HepG2 (cell line): ENCODE results near the gene RALB. TPM values are rescaled to one million over a fixed set of nuclear protein-coding genes. Genes with fewer than 3 reads are reported as not detected.

Experiments
- CHD2 ChIP-seq: IDR thresholded peaks from 2 replicates; pipeline ENCODE4 v1.6.1; 2011; ENCODE audit warnings: low read depth, low read length, improper control_type of control experiment
- E2F5 ChIP-seq: sonication (generic); formaldehyde crosslinking; conservative IDR thresholded peaks from 2 replicates; pipeline ENCODE4 v1.4.0; 2020; ENCODE audit warnings: missing genetic modification reagents
- ERF ChIP-seq: IDR thresholded peaks from 2 replicates; pipeline ENCODE4 v1.6.1; 2018; ENCODE audit warnings: missing biosample characterization, missing genetic modification reagents
- EZH2 ChIP-seq: conservative IDR thresholded peaks from 2 replicates; pipeline ENCODE4 v1.6.1; 2012; ENCODE audit warnings: mild to moderate bottlenecking, low read depth, low read length, moderate library complexity
- FOXO4 ChIP-seq: sonication (generic); formaldehyde crosslinking; conservative IDR thresholded peaks from 2 replicates; pipeline ENCODE4 v1.8.1; 2023; ENCODE audit warnings: missing genetic modification reagents
- GPBP1L1 ChIP-seq: sonication (generic); formaldehyde crosslinking; IDR thresholded peaks from 2 replicates; pipeline ENCODE4 v1.5.0; 2020; ENCODE audit warnings: mild to moderate bottlenecking, missing genetic modification reagents
- HMG20B ChIP-seq: conservative IDR thresholded peaks from 2 replicates; pipeline ENCODE4 v1.6.1; 2016; ENCODE audit warnings: missing genetic modification reagents, missing compliant biosample characterization
- HMGXB3 ChIP-seq: sonication (generic); formaldehyde crosslinking; IDR thresholded peaks from 2 replicates; pipeline ENCODE4 v1.4.0; 2020; ENCODE audit warnings: missing genetic modification reagents, borderline replicate concordance
- JUNB ChIP-seq: sonication (generic); formaldehyde crosslinking; IDR thresholded peaks from 2 replicates; pipeline ENCODE4 v1.8.0; 2022; ENCODE audit warnings: missing genetic modification reagents, mild to moderate bottlenecking, borderline replicate concordance
- MED13 ChIP-seq: sonication (generic); formaldehyde crosslinking; IDR thresholded peaks from 2 replicates; pipeline ENCODE4 v1.5.0; 2020; ENCODE audit warnings: missing genetic modification reagents
- NR2C2 ChIP-seq: sonication (generic); formaldehyde crosslinking; IDR thresholded peaks from 2 replicates; pipeline ENCODE4 v1.4.0; 2020; ENCODE audit warnings: missing genetic modification reagents, mild to moderate bottlenecking, moderate library complexity, borderline replicate concordance
- SYNCRIP ChIP-seq: fragments of 200-400 bp; formaldehyde crosslinking; IDR thresholded peaks from 2 replicates; pipeline ENCODE4 v1.6.1; 2018; ENCODE audit warnings: mild to moderate bottlenecking, low read depth, low read length; ENCODE audit not compliant: insufficient read depth
- WIZ ChIP-seq: sonication (generic); formaldehyde crosslinking; IDR thresholded peaks from 2 replicates; pipeline ENCODE4 v1.5.1; 2020; ENCODE audit warnings: mild to moderate bottlenecking, missing genetic modification reagents
- YEATS2 ChIP-seq: sonication (generic); formaldehyde crosslinking; IDR thresholded peaks from 2 replicates; pipeline ENCODE4 v1.4.0; 2020; ENCODE audit warnings: missing genetic modification reagents, borderline replicate concordance
- ZBTB49 ChIP-seq: sonication (generic); formaldehyde crosslinking; IDR thresholded peaks from 2 replicates; pipeline ENCODE4 v1.4.0; 2020; ENCODE audit warnings: missing genetic modification reagents, borderline replicate concordance
- ZBTB7B ChIP-seq: sonication (generic); formaldehyde crosslinking; IDR thresholded peaks from 2 replicates; pipeline ENCODE4 v1.4.0; 2020; ENCODE audit warnings: missing genetic modification reagents
- ZNF382 ChIP-seq: sonication (generic); formaldehyde crosslinking; IDR thresholded peaks from 2 replicates; pipeline ENCODE4 v1.5.0; 2020; ENCODE audit warnings: missing genetic modification reagents, mild to moderate bottlenecking, borderline replicate concordance
- ZNF550 ChIP-seq: sonication (generic); formaldehyde crosslinking; IDR thresholded peaks from 2 replicates; pipeline ENCODE4 v1.4.0; 2020; ENCODE audit warnings: mild to moderate bottlenecking, missing genetic modification reagents, borderline replicate concordance
- polyA plus RNA-seq, 8 experiments: library from polyadenylated mRNA; depleted of rRNA in 3 of 8; stranded (reverse) in 7 of 8; unstranded in 1 of 8; fragments of >200 nt; fragmentation: Illumina TruSeq in 4 of 8; extraction: Trizol in 4 of 8; gene quantifications; 2 replicates each; pipeline versions ENCODE4 v1.2.1 to v1.2.3, GENCODE V29; 2011 to 2016; ENCODE audit warnings: low read depth in 4 of 8, missing spikeins in 1 of 8, mixed read lengths in 1 of 8; ENCODE audit not compliant: insufficient read depth in 1 of 8
- total RNA-seq, 5 experiments: library from RNA; depleted of rRNA; stranded (reverse); fragments of >200 nt; fragmentation: Illumina TruSeq; extraction: Trizol; gene quantifications; 2 replicates each; pipeline ENCODE4 v1.2.3, GENCODE V29; 2016; ENCODE audit warnings: low read depth in 1 of 5

The RALB gene
- total and polyA plus RNA-seq, 2 of the 13 experiments (the other 11 are each of a cell fraction or from before 2014, with no cell fraction given) = 37.8 to 43.2 TPM

GRCh38 chr2:120312860-120313694 is 60.4 kb downstream of the RALB start (continued):
- TF ChIP-seq HMGXB3 (CRISPR knock-in tag) (no peak), ZBTB49 (CRISPR knock-in tag) (no peak), ZBTB7B (peak; percentile 15; the same call in 1 of the 2 replicates), E2F5 (no peak), WIZ (CRISPR knock-in tag) (no peak), YEATS2 (CRISPR knock-in tag) (no peak), GPBP1L1 (no peak), JUNB (CRISPR knock-in tag) (no peak), FOXO4 (CRISPR knock-in tag) (no peak), NR2C2 (CRISPR knock-in tag) (0 out of 2 replicates have a peak, but pooled peaks have one; percentile 10), HMG20B (no peak), SYNCRIP (no peak), ZNF550 (CRISPR knock-in tag) (no peak), CHD2 (no peak), EZH2 (no peak), MED13 (CRISPR knock-in tag) (no peak), ERF (peak; percentile 68; the same call in 1 of the 2 replicates), ZNF382 (CRISPR knock-in tag) (no peak)
